ENCODE data around the gene PLCD1.
"Not testable (repeated sequence)": the region's sequence is repeated elsewhere in the genome, so short reads cannot be mapped to it uniquely, and the experiment has no call there.

The PLCD1 gene

GRCh38 chr3:38036906-38037305 is 7.5 kb upstream of the PLCD1 start:
- DNase-seq (ENCODE audit: low read depth in 2 of 2) = no peak

GRCh38 chr3:38036286-38036685 is 6.8 kb upstream of the PLCD1 start:
- no peak for DNase-seq (ENCODE audit: low read depth in 2 of 2)

GRCh38 chr3:38034335-38034734 is 4.9 kb upstream of the PLCD1 start:
- DNase-seq (ENCODE audit: low read depth in 2 of 2) = not testable (repeated sequence)

- DNase-seq (ENCODE audit: low read depth in 2 of 2) = not testable (repeated sequence)
These were observed 4.1 kb upstream of the PLCD1 start for GRCh38 chr3:38033586-38033985.

GRCh38 chr3:38032328-38032865 is 3.0 kb upstream of the PLCD1 start:
- DNase-seq (ENCODE audit: low read depth in 2 of 2) = no peak

GRCh38 chr3:38031022-38031994 is 1.9 kb upstream of the PLCD1 start:
- no peak for DNase-seq (ENCODE audit: low read depth in 2 of 2)

- no peak for DNase-seq (ENCODE audit: low read depth in 2 of 2)
These were observed 932 bp upstream of the PLCD1 start for GRCh38 chr3:38030126-38031021.

GRCh38 chr3:38028621-38029361 is 651 bp downstream of the PLCD1 start:
- no peak for DNase-seq (ENCODE audit: low read depth in 2 of 2)

GRCh38 chr3:38027466-38028465 is 1.7 kb downstream of the PLCD1 start:
- DNase-seq (ENCODE audit: low read depth in 2 of 2) = no peak

GRCh38 chr3:38026856-38027255 is 2.6 kb downstream of the PLCD1 start:
- no peak for DNase-seq (ENCODE audit: low read depth in 2 of 2)

- no peak for DNase-seq (ENCODE audit: low read depth in 2 of 2)
These were observed 6.3 kb downstream of the PLCD1 start for GRCh38 chr3:38022896-38023709.

- no peak for DNase-seq (ENCODE audit: low read depth in 2 of 2)
These were observed 7.1 kb downstream of the PLCD1 start for GRCh38 chr3:38022301-38022700.

GRCh38 chr3:38021196-38021595 is 8.2 kb downstream of the PLCD1 start:
- no peak for DNase-seq (ENCODE audit: low read depth in 2 of 2)

- DNase-seq (ENCODE audit: low read depth in 2 of 2) = no peak
These were observed 9.1 kb downstream of the PLCD1 start for GRCh38 chr3:38020342-38020726.

GRCh38 chr3:38019658-38020341 is 9.6 kb downstream of the PLCD1 start:
- DNase-seq (ENCODE audit: low read depth in 2 of 2) = no peak

GRCh38 chr3:38018296-38019266 is 10.9 kb downstream of the PLCD1 start:
- DNase-seq (ENCODE audit: low read depth in 2 of 2) = no peak

- DNase-seq (ENCODE audit: low read depth in 2 of 2) = no peak
These were observed 11.8 kb downstream of the PLCD1 start for GRCh38 chr3:38017445-38018295.
